Activated CD8-positive, alpha-beta memory T cell treated with anti-CD3 and anti-CD28 coated beads, Interleukin-2, amount 50 U/mL, for 24 hours (primary cell): Measurements from ENCODE around the gene SPTSSA.
"Not testable (repeated sequence)": the region's sequence is repeated elsewhere in the genome, so short reads cannot be mapped to it uniquely, and the experiment has no call there.

Source experiments
- DNase-seq: peaks from one replicate; pipeline ENCODE4 v3.0.0-alpha.2; 2020; ENCODE audit errors: extremely low read depth

The SPTSSA gene

DNA sequence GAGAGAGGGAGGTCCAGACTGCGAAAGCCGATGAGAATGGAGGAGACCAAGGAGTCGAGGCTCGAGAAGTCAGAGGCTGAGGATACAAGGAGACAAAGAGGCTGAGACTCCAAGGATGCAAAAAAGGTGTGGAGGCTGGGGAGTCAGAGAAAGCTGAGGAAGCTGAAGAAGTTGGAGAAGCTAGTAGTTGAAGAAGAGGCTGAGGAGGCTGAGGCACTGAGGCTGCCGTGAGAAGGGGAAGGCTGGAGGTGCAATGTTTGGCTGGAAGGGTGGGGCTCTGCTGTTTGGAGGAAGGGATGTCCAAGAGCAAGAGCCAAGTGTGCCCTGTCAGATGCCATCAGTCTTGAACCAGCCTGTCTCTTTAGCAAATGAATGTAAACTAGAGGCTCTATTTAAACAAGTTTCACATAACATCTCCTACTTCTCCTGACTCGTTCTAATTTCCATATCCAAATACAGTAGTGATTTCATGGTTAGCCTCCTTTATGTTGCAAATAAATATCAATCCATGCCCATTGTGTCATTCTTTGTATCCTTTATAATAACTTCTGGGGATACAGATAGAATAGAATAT is 10.8 kb upstream of the SPTSSA start:
- no peak for DNase-seq

DNA sequence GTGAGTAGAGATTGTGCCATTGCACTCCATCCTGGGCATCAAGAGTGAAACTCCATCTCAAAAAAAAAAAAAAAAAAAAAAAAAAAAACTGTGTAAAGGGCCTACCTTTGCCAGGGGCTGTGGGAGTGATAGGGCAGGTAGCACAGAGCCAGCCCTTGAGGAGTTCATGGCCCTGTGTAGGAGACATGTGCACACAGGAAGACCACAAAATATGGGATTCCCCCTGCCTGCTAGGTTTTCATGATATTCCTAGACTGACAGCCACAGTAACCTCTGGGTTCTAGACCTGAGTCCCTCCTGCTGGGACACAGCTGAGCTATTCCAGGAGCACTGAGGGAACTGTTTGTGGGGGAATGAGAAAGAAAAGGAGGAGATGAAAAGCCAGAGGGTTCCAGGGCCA is 8.3 kb upstream of the SPTSSA start:
- no peak for DNase-seq

- DNase-seq, result no peak
Measured at GRCh38 chr14:34466691-34467090, 4.7 kb upstream of the SPTSSA start.

DNA sequence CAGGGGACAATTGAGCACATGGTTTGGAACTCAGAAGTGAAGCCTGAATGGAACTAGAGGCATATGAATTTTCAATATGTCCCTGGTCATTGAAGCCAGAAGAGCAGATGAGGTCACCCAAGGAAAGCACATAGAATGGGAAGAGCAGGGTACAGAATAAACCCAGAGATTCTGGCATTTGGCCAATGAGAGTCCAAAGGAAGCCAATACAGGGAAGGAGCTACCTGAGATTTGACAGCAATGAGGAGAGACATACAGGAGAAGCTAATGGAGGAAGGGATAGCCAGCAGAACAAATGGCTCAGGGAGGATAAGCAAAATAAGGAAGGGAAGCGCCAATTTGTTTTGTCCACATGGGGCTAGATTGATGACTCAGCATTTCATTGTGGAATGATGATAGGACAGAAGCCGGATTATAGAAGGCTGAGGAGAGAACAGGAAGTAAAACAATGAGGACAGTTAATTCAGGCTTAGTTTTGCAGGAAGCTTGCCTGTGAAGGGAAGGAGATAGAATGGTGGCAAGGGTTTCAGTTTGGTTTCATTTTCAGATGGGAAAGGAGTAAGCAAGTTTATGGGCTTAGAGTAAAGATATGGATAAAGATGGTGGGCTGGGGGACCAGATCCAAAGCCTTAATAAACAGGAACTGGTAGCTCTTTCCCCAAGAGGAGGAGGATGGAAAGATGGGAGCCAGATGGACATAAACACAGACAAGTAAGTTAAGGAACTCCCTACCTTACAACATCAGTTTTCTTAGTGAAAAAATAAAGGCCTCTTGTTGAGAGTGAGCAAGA is 3.2 kb upstream of the SPTSSA start:
- DNase-seq, result no peak

- no peak for DNase-seq
Measured at GRCh38 chr14:34463598-34463961, 1.5 kb upstream of the SPTSSA start.

- no peak for DNase-seq
Measured at GRCh38 chr14:34461334-34462131, 507 bp downstream of the SPTSSA start.

GRCh38 chr14:34460841-34461240 is 1.2 kb downstream of the SPTSSA start:
- DNase-seq, result no peak

- no peak for DNase-seq
Measured at GRCh38 chr14:34460295-34460694, 1.7 kb downstream of the SPTSSA start.

- no peak for DNase-seq
Measured at GRCh38 chr14:34457186-34457585, 4.9 kb downstream of the SPTSSA start.

DNA sequence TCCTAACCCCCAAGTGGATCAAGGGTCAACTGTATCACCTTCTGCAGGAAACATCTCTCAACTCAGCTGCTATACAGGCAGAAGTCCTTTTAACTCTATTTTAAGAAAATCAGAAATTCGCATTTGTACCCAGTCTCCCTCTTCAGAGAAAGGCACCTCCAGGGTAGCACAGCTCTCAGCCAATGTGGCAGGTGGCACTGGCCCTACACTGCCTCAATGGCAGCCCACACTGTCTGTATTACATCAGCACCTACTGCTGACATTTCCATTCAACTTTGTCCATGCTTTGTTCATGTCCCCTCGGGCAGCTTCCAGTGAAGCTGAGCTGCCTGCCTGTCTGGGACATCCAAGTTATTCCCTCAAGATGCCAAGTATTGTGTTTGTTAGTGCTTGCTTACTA is 8.8 kb downstream of the SPTSSA start:
- DNase-seq, result no peak

DNA sequence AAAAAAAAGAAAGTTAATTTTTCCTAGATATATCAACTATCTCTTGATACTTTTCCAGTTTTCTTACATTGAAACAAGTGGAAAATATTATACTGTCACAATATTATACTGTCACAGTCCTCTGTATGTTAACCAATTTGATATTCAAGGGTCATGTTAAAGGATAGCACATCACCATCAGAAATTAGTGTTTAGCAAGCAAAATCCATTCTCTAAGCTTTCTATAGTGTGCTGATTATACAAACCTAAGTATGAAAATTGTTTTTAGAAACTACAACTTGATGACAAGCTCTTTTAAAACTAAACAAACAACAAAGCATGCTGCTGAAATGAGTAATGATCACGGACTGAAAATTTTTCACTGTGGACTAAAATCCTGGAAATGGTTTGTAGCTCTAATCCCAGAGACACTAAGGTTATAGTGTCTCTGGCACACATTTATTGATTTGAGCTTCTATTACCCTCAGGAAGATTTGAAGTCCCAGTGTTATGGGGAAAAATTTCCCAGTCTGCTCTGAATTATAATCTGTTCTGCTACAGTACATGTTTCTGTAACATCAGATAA is 9.7 kb downstream of the SPTSSA start:
- DNase-seq, result no peak

DNA sequence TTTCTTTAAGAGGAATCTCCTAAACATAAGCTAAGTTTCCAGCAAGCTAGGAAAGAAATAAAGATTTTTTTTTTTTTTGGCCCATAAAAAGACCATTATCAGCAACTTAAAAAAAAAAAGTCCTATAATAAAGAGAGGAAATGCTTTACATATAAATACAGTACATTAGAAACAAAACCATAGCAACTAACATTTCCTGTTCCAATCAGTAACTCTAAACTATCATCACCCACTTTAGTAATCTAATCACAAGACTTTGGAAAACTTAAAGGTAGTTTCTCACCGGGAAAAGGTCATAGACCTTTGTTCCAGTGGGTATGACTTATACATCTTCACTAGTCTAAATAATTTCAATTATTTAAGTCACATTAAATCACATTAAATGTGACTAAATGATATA is 11.1 kb downstream of the SPTSSA start:
- no peak for DNase-seq

GRCh38 chr14:34450542-34450915 is 11.5 kb downstream of the SPTSSA start:
- DNase-seq, result no peak

GRCh38 chr14:34449819-34450541 is 12.1 kb downstream of the SPTSSA start:
- DNase-seq, result no peak

DNA sequence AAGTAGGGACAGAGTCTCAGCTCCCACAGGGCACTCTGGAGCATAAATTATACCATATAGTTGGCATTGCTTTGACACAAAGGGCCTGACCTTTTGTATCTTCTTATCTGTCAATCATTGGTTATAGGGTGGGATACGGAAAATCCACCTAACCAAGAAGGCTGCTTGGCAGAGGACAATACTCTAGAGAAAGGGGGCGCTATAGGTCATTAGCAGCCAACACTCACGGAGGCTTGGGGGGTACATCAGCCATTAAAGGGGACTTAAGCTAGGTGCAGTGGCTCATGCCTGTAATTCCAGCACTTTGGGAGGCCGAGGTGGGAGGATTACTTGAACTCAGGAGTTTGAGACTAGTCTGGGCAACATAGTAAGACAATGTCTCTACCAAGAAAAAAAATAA is 22.9 kb downstream of the SPTSSA start:
- no peak for DNase-seq

GRCh38 chr14:34438438-34438837 is 23.6 kb downstream of the SPTSSA start:
- DNase-seq, result no peak

- no peak for DNase-seq
Measured at GRCh38 chr14:34437729-34438080, 24.3 kb downstream of the SPTSSA start.

DNA sequence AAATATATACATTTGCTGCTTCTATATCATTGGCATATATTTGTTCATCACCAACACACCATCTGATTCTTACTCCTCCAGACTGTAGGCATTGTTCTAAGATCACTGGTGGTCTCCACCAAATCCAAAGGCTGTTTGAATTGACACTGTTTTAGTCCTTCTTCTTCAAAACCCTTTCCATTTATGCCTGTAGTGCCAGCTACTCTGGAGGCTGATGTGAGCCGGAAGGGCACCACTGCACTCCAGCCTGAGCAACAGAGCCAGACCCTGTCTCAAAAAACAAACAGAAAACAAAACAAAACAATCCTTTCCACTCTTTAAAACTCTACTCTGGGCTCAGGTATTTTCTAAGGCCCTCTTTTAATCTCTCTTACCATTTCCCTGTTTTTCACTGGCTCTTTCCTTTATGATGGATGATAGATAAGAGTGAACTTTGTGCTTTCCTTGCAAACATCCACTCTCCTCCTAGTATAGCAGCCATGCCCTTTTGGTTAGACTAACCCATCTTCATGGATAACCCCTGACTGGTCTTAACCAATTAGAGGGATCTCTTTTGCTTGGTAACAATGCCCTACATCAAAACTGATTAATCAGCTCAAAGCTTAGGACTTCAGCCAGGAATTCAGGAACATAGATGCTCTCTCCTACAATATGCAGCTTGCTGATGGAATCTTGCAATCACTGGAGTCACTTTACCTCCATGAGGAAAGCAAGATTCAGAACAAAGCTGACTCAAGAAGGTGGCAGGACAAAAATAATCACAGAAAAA is 24.9 kb downstream of the SPTSSA start:
- no peak for DNase-seq

DNA sequence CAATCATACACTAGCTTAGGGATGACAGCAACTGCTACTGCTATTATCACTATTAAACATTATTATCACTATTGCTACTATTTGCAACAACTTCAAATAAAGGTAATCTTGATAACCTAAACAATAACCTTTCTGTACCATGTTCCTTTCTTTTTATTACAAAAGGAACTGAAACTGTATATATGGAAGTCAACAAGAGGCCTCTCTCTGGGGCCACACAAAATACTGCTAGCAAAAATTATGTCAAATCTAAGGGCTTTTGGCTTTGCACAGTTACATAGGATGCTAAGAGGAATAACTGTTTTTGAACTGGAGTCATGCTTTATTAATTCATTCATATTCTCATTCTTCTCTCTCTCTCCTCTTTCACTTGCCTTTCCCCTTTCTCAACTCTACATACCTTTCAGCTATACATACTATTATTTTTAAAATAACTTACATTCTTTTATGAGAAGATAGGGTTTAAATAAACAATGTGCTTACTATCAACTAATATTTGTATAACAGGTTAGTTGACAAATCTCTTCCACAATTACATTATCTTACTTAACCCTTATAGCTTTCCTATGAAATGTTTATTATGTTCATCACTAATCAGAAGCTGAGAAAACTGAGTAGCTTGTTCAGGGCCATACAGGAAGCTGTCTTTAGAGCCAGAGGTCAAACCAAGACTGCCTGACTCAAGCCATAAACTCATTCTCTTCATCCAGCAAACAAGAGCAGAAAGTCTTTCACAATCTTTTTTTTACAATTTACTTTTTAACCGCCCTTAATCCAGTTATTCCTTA is 25.7 kb downstream of the SPTSSA start:
- no peak for DNase-seq

DNA sequence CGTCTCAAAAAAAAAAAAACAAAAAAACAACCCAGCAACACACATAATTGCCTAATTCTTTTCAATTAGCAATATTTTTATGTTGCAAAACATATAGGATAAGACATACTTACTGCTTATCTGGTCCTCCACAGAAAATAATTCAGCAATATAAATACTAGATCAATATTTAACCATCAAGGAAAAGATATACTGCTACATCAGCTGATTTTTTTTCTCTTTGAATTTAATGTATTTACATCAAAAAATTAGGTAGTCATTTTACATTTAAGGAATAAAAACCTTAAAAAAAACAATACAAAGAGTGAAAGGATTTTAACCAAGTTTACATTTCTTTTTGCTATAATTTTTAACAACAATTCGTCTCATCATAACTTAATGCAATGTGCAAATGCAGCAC is 28.1 kb downstream of the SPTSSA start:
- no peak for DNase-seq

DNA sequence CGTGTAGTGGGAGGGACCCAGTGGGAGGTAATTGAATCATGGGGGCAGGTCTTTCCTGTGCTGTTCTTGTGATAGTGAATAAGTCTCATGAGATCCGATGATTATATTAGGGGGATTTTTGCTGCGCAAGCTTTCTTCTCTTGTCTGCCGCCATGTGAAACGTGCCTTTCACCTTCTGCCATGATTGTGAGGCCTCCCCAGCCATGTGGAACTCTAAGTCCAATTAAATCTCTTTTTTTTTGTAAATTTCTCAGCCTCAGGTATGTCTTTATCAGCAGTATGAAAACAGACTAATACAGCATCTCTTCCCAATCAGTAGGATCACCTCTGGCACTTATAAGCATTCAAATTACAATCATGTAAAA is 34.0 kb downstream of the SPTSSA start:
- not testable (repeated sequence) for DNase-seq
